Keratinocyte (primary cell): ENCODE results near the gene CA5B. TPM values are rescaled to one million over a fixed set of nuclear protein-coding genes. Genes with fewer than 3 reads are reported as not detected.

Experiments
- DNase-seq: peaks from one replicate; pipeline ENCODE4 v3.0.0-alpha.2; 2011; ENCODE audit warnings: low read depth, missing footprints, low spot score
- FAIRE-seq: peaks from 2 replicates; lab custom pipeline; 2011; peaks lifted over from hg19 to GRCh38; lab: Jason Lieb, UNC
- H2AFZ ChIP-seq: 2 replicates; pipeline ENCODE4 v1.6.0; 2012; ENCODE audit warnings: low read length, control low read depth, inconsistent platforms; ENCODE audit not compliant: control insufficient read depth
- H3K27ac ChIP-seq: 2 replicates; pipeline ENCODE4 v1.5.1; 2011; ENCODE audit warnings: low read length; ENCODE audit not compliant: control insufficient read depth, insufficient read depth
- H3K27me3 ChIP-seq: 3 replicates; pipeline ENCODE4 v1.6.0; 2011; ENCODE audit warnings: low read length; ENCODE audit not compliant: control insufficient read depth, insufficient read depth; ENCODE audit errors: extremely low read depth
- H3K36me3 ChIP-seq, 2 experiments: 2 replicates in 1 of 2; 3 replicates in 1 of 2; pipeline ENCODE4 v1.5.1; 2011; ENCODE audit warnings: low read length in 2 of 2, mild to moderate bottlenecking in 1 of 2; ENCODE audit not compliant: control insufficient read depth in 2 of 2, insufficient read depth in 2 of 2; ENCODE audit errors: extremely low read depth in 1 of 2
- H3K4me1 ChIP-seq: 3 replicates; pipeline ENCODE4 v1.5.1; 2011; ENCODE audit warnings: low read length; ENCODE audit not compliant: control insufficient read depth, insufficient read depth; ENCODE audit errors: extremely low read depth
- H3K4me2 ChIP-seq: 3 replicates; pipeline ENCODE4 v1.6.0; 2011; ENCODE audit warnings: low read depth, low read length; ENCODE audit not compliant: control insufficient read depth, insufficient read depth; ENCODE audit errors: extremely low read depth
- H3K4me3 ChIP-seq, 3 experiments: fragments of 200-600 bp in 1 of 3; sonication (generic) in 1 of 3; 2 replicates in 2 of 3; 3 replicates in 1 of 3; pipeline ENCODE4 v1.5.1; 2011 to 2016; ENCODE audit warnings: low read length in 3 of 3, mild to moderate bottlenecking in 3 of 3, control low read depth in 2 of 3, inconsistent platforms in 1 of 3, low read depth in 1 of 3, mixed read lengths in 1 of 3, mixed run types in 1 of 3, moderate library complexity in 1 of 3; ENCODE audit not compliant: control insufficient read depth in 2 of 3, insufficient read depth in 2 of 3; ENCODE audit errors: extremely low read depth in 1 of 3
- H3K79me2 ChIP-seq: 2 replicates; pipeline ENCODE4 v1.6.0; 2012; ENCODE audit warnings: low read length; ENCODE audit not compliant: control insufficient read depth, insufficient read depth
- H3K9ac ChIP-seq: 3 replicates; pipeline ENCODE4 v1.6.0; 2011; ENCODE audit warnings: low read length; ENCODE audit not compliant: control insufficient read depth, insufficient read depth; ENCODE audit errors: extremely low read depth
- H3K9me1 ChIP-seq: 3 replicates; pipeline ENCODE4 v1.6.0; 2011; ENCODE audit warnings: low read length; ENCODE audit not compliant: control insufficient read depth, insufficient read depth; ENCODE audit errors: extremely low read depth
- H3K9me3 ChIP-seq: 2 replicates; pipeline ENCODE4 v1.5.1; 2012; ENCODE audit warnings: low read depth, low read length; ENCODE audit not compliant: control insufficient read depth
- H4K20me1 ChIP-seq: 3 replicates; pipeline ENCODE4 v1.6.0; 2011; ENCODE audit warnings: low read length; ENCODE audit not compliant: control insufficient read depth, insufficient read depth; ENCODE audit errors: extremely low read depth
- CTCF ChIP-seq, 3 experiments: IDR thresholded peaks in 1 of 3; conservative IDR thresholded peaks in 1 of 3; optimal IDR thresholded peaks in 1 of 3; 2 replicates in 2 of 3; 3 replicates in 1 of 3; pipeline versions ENCODE3 to v1.5.1; 2011; ENCODE audit warnings: low read length in 3 of 3, mild to moderate bottlenecking in 3 of 3, moderate library complexity in 2 of 3, control low read depth in 1 of 3, inconsistent platforms in 1 of 3; ENCODE audit not compliant: insufficient read depth in 2 of 3; ENCODE audit errors: extremely low read depth in 1 of 3
- EZH2 ChIP-seq: IDR thresholded peaks from one replicate; pipeline ENCODE4 v1.6.1; 2012; ENCODE audit warnings: inconsistent platforms, mild to moderate bottlenecking, low read length, moderate library complexity
- dilution Hi-C: fragments of 300-500 bp; cut with MboI; formaldehyde crosslinking; loops from one replicate; pipeline ENCODE4 v1.7.0; 2020; ENCODE audit warnings: low sequenced_read_pairs; ENCODE audit not compliant: extremely low pct_ligation_motif_present
- polyA plus RNA-seq, 5 experiments: library from polyadenylated mRNA; depleted of rRNA in 3 of 5; stranded (reverse) in 3 of 5; stranded (forward) in 1 of 5; unstranded in 1 of 5; fragments of >200 nt; gene quantifications; 1 replicate in 1 of 5; 2 replicates in 3 of 5; 3 replicates in 1 of 5; pipeline versions ENCODE4 v1.2.1 to v1.2.3, GENCODE V29; 2011 to 2012; ENCODE audit warnings: missing spikeins in 2 of 5, low read depth in 1 of 5, low replicate concordance in 1 of 5

The CA5B gene
- polyA plus RNA-seq, 1 donor (not counting 4 experiments of a cell fraction or from before 2014, with no cell fraction given), result 5.2 TPM

GRCh38 chrX:15813416-15813815 is 75.3 kb downstream of the CA5B start:
- Histone ChIP-seq H3K4me2 (no peak overlapping the region), H3K27me3 (no peaks in the 10 kb centered on the region), H3K9ac (no peak overlapping the region), H3K79me2 (no peaks in the 10 kb centered on the region), H3K4me3 (no peak overlapping the region), H2AFZ (no peak overlapping the region), H3K36me3 (peaks cover 15 to 21% of the 10 kb centered on the region in 2 experiments), H4K20me1 (no peaks in the 10 kb centered on the region), H3K9me3 (no peaks in the 10 kb centered on the region), H3K4me1 (no peaks in the 10 kb centered on the region), H3K27ac (no peak overlapping the region), H3K9me1 (no peaks in the 10 kb centered on the region)
- DNase-seq (no peak), FAIRE-seq (no peak)
- TF ChIP-seq EZH2, result no peak
- TF ChIP-seq CTCF (optimal IDR thresholded peaks at IDR 0.05 in 1 of 3, IDR thresholded peaks at IDR 0.05 in 1 of 3, conservative IDR thresholded peaks at IDR 0.05 in 1 of 3; ENCODE audit: extremely low read depth in 1 of 3, insufficient read depth in 2 of 3, low read length in 3 of 3), result no peak
- dilution Hi-C loops, result no loop called here

- Histone ChIP-seq H3K4me2 (no peak overlapping the region), H2AFZ (no peak overlapping the region), H3K27me3 (no peaks in the 10 kb centered on the region), H3K9ac (no peak overlapping the region), H3K79me2 (no peaks in the 10 kb centered on the region), H3K4me3 (no peak overlapping the region), H3K36me3 (peaks cover 10 to 16% of the 10 kb centered on the region in 2 experiments), H4K20me1 (no peaks in the 10 kb centered on the region), H3K27ac (no peak overlapping the region), H3K9me3 (no peaks in the 10 kb centered on the region), H3K4me1 (no peaks in the 10 kb centered on the region), H3K9me1 (no peaks in the 10 kb centered on the region)
- FAIRE-seq (no peak), DNase-seq (no peak)
- no peak for TF ChIP-seq CTCF (optimal IDR thresholded peaks at IDR 0.05 in 1 of 3, IDR thresholded peaks at IDR 0.05 in 1 of 3, conservative IDR thresholded peaks at IDR 0.05 in 1 of 3; ENCODE audit: extremely low read depth in 1 of 3, insufficient read depth in 2 of 3, low read length in 3 of 3)
- TF ChIP-seq EZH2, result no peak
- dilution Hi-C loops, result no loop called here
Observed at GRCh38 chrX:15814771-15815365, 76.8 kb downstream of the CA5B start.
